Activated T-helper 2 cell treated with anti-CD3 and anti-CD28 coated beads, Interferon-gamma antibody, Interleukin-2, Interleukin-4, amounts not matched to agents 10 μg/mL and 5 μg/mL and 100 μg/mL, durations not matched to agents 14 hours and 24 hours and 36 hours (primary cell): Measurements from ENCODE around the gene CPE. TPM values are rescaled to one million over a fixed set of nuclear protein-coding genes. Genes with fewer than 3 reads are reported as not detected.
A peak's percentile ranks its signal among the peaks of the same experiment; 100 is the strongest.

ENCODE experiments used
- DNase-seq: peaks from one replicate; pipeline ENCODE4 v3.0.0; 2021; ENCODE audit warnings: low spot score
- H3K27ac Mint-ChIP-seq: one replicate; pipeline ENCODE4 v1.8.0; 2021; ENCODE audit warnings: mixed read lengths
- H3K27me3 Mint-ChIP-seq: one replicate; pipeline ENCODE4 v1.8.0; 2021; ENCODE audit warnings: low read depth, mixed read lengths
- H3K36me3 Mint-ChIP-seq: one replicate; pipeline ENCODE4 v1.8.0; 2021; ENCODE audit warnings: low read depth, mixed read lengths
- H3K4me1 Mint-ChIP-seq: one replicate; pipeline ENCODE4 v1.8.0; 2021; ENCODE audit warnings: low read depth, mixed read lengths
- H3K4me3 Mint-ChIP-seq: one replicate; pipeline ENCODE4 v1.8.0; 2021; ENCODE audit warnings: low read depth, mild to moderate bottlenecking, moderate library complexity, mixed read lengths
- H3K9me3 Mint-ChIP-seq: one replicate; pipeline ENCODE4 v1.8.0; 2021; ENCODE audit warnings: mixed read lengths
- intact Hi-C: fragments of 100-400 bp; cut with micrococcal nuclease; formaldehyde crosslinking; loops from one replicate; pipeline ENCODE4 v1.15.1; 2023
- total RNA-seq: library from RNA; stranded (reverse); gene quantifications from 2 replicates; pipeline ENCODE4 v1.2.3, GENCODE V29; 2022

Gene CPE
- total RNA-seq, 1 donor from 2014 or later: 0.30 TPM

DNA sequence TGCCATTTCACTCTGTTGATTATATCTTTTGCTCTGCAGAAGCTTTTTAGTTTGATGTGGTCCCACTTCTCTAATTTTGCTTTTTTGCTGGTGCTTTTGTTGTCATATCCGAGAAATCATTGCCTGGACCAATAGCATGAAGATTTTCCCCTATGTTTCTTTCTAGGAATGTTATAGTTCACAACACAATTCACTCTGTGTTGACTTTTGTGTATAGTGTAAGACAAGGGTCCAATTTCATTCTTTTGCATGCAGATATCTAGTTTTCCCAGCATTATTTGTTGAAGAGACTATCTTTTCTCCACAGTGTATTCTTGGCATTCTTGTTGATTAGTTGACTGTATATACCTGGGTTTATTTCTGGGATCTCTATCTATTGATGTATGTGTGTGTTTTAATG is 8.3 kb upstream of the CPE start:
- no peak for DNase-seq
- intact Hi-C loops: no loop called here
- Mint-ChIP-seq H3K4me1 (peaks cover 4% of the 10 kb centered on the region), H3K36me3 (no peaks in the 10 kb centered on the region), H3K4me3 (no peak overlapping the region), H3K9me3 (no peaks in the 10 kb centered on the region), H3K27ac (no peak overlapping the region), H3K27me3 (peaks cover 38% of the 10 kb centered on the region)

DNA sequence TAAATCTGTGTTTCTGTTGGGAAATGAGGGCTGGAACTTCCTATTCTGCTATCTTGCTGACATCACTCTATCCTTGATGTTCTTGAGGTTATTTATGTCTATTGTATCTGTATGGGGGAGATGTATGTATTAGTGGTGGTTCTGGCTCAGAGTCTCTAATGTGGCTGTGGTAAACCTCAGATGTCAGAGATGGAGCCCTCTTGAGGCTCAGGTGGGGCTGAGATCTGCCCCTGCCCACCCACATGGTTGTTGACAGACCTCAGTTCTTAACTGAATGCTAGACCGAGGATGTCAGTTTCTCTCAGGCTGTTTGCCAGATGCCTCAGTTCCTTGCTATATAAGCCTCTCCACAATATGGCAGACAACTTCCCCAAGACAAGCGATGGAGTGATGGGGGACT is 3.3 kb upstream of the CPE start:
- peaks cover 65% of the 10 kb centered on the region for H3K27me3 Mint-ChIP-seq
- H3K4me3 Mint-ChIP-seq: no peak overlapping the region
- DNase-seq: no peak
- H3K4me1 Mint-ChIP-seq: peaks cover 6% of the 10 kb centered on the region
- intact Hi-C loops: loop anchor here (5.0 kb wide), 1 partner anchor 43 kb away; no protein-coding TSS in a partner anchor
- no peak overlapping the region for H3K27ac Mint-ChIP-seq
- no peaks in the 10 kb centered on the region for H3K36me3 Mint-ChIP-seq
- H3K9me3 Mint-ChIP-seq: no peaks in the 10 kb centered on the region

DNA sequence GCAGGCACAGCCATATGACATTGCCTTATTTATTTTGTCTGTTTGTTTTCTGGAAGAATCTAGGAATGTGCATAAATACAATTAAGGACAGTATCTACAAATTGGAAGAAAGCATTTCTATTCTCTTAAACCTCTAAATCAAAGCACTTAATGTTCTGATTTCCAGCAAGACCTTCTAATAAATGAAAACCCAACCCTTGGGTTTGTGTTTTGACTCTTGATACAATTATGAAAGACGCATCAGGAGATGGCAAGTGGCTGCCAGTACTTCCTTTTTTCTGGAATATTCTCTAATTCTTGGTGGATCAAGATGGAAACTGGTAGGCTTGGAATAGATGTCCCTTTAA is 437 bp upstream of the CPE start:
- intact Hi-C loops: loop anchor here (5.0 kb wide), 1 partner anchor 46 kb away; no protein-coding TSS in a partner anchor
- Mint-ChIP-seq H3K4me3 (no peak overlapping the region), H3K36me3 (no peaks in the 10 kb centered on the region), H3K27ac (no peak overlapping the region), H3K9me3 (no peaks in the 10 kb centered on the region), H3K4me1 (peaks cover 6% of the 10 kb centered on the region), H3K27me3 (peaks cover 73% of the 10 kb centered on the region)
- no peak for DNase-seq

DNA sequence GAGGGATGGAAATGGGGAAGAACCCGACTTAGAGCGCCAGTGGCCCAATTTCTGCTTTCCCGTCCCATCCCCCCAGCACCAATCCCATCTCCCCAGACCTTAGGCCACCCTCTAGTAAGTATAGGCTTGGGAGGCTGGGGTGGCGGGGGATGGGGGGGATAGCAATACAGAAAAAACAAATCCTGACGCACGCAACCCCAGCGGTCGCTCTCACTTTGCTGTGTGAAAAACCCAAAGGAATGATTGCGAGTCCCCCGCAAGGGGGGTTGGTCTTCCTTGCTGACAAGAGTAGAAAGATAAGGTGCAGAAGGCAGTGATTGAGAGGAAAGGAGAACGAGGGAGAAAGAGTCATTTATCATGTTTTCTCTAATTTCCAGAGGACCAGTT is 863 bp downstream of the CPE start:
- Mint-ChIP-seq H3K36me3 (no peaks in the 10 kb centered on the region), H3K4me1 (peaks cover 6% of the 10 kb centered on the region), H3K27me3 (peaks cover 71% of the 10 kb centered on the region), H3K9me3 (no peaks in the 10 kb centered on the region), H3K4me3 (peak overlapping the region; percentile 41), H3K27ac (no peak overlapping the region)
- no peak for DNase-seq
- intact Hi-C loops: loop anchor here (5.0 kb wide), 1 partner anchor 47 kb away; no protein-coding TSS in a partner anchor

DNA sequence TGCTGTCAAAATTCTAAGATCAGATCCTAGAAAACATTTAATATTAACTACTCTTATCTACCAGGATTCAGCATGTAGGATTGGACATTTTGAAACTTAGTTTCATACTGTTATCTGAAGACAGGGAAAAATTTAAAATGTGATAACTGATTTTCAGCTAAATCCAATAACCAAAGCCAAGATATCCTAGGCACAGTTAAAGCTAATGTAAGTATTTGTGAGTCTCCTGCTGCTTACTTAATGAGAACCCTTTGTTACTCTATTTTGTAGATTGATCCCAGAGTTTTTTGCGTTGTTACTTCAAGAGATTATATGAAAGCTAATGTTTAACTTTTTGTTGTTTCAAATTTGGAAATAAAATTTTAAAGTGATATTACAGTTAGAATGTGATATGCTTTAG is 2.0 kb downstream of the CPE start:
- no peak overlapping the region for H3K27ac Mint-ChIP-seq
- no peak for DNase-seq
- peaks cover 62% of the 10 kb centered on the region for H3K27me3 Mint-ChIP-seq
- H3K9me3 Mint-ChIP-seq: no peaks in the 10 kb centered on the region
- intact Hi-C loops: no loop called here
- no peaks in the 10 kb centered on the region for H3K4me1 Mint-ChIP-seq
- no peak overlapping the region for H3K4me3 Mint-ChIP-seq
- H3K36me3 Mint-ChIP-seq: no peaks in the 10 kb centered on the region

DNA sequence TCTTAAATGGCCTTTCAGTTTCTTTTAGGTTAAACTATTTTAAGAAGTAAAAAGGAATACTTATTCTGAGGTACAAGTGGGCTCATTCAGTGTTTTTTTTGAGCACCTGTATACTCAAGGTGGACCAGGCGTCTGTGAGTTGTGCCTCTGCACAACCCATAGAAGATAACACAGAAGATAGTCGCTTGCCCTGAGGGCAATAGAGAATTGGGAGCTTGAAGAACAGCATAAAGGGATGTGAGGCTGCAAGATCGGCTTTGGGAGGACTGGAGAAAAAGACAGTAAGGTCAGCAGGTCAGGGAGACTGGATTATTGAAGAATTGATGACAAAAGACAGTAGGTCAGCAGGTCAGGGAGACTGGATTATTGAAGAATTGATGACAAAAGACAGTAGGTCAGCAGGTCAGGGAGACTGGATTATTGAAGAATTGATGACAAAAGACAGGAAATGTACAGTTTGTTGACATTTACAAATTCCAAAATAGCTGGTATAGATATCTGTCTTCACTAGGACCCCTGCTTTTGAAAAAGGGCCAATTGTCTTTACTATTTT is 3.1 kb downstream of the CPE start:
- no peak overlapping the region for H3K4me3 Mint-ChIP-seq
- no peak overlapping the region for H3K27ac Mint-ChIP-seq
- no peaks in the 10 kb centered on the region for H3K9me3 Mint-ChIP-seq
- intact Hi-C loops: no loop called here
- no peaks in the 10 kb centered on the region for H3K36me3 Mint-ChIP-seq
- no peak for DNase-seq
- no peaks in the 10 kb centered on the region for H3K4me1 Mint-ChIP-seq
- H3K27me3 Mint-ChIP-seq: peaks cover 57% of the 10 kb centered on the region

DNA sequence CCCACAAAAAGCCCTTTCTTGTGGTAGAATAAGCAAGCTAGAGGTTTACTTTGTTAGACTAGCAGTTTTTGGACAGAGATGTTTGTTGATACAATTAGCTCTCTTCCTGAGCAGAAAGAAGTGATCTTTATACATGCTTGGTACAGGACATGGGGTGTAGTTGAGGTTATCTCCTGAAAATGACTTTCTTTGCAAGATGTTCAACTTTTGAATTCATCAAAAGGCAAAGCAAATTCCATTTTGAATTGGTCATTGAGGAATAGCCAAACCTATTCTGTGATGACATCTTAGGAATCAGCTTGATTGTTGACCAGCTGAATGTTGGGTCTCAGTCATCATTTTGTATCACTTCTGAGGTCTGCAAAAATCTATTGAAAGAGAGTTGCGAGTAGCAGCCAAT is 3.8 kb downstream of the CPE start:
- H3K9me3 Mint-ChIP-seq: no peaks in the 10 kb centered on the region
- H3K27ac Mint-ChIP-seq: no peak overlapping the region
- H3K27me3 Mint-ChIP-seq: peaks cover 57% of the 10 kb centered on the region
- H3K36me3 Mint-ChIP-seq: no peaks in the 10 kb centered on the region
- DNase-seq: no peak
- intact Hi-C loops: no loop called here
- H3K4me3 Mint-ChIP-seq: no peak overlapping the region
- no peaks in the 10 kb centered on the region for H3K4me1 Mint-ChIP-seq

DNA sequence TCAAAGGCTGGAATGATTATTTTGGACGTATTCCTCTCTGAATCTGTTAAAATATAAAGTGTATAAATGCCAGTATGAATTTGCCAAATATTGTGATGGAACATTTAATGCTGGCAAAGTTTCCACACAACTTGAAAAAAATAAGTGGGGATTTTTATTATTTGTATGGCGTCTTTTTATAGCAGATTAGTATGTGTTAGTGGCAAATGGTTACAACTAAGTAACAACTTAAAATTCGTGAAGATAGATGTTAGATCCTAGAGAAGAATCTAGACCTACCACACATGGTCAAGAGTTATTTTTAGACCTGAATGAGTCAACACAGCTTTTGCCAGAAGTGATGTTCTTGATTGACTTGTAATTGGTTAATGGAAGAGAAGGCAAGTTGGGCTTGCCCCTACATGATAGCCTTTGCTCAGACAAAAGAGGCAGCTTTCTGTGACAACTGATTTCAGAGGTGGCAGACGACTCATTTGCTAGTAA is 4.8 kb downstream of the CPE start:
- Mint-ChIP-seq H3K4me3 (no peak overlapping the region), H3K4me1 (no peaks in the 10 kb centered on the region), H3K27me3 (peaks cover 49% of the 10 kb centered on the region), H3K27ac (no peak overlapping the region), H3K36me3 (no peaks in the 10 kb centered on the region), H3K9me3 (no peaks in the 10 kb centered on the region)
- intact Hi-C loops: no loop called here
- no peak for DNase-seq

DNA sequence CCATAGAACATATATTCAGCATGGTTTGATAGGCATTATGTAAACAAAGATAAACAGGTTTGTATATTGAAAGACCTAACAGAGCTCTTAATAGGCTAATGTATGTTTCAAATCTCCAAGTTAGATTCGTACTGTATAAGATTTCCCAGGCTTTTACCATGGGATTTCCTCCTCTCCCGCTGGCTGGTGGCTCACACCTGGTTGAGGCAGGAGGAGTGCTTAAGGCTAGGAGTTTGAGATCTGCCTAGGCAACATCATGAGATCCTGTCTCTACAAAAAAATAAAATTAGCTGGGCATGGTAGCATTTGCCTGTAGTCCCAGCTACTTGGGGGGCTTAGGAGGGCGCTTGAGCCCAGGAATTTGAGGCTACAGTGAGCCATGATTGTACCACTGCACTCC is 5.4 kb downstream of the CPE start:
- H3K27me3 Mint-ChIP-seq: peaks cover 45% of the 10 kb centered on the region
- no peak for DNase-seq
- no peaks in the 10 kb centered on the region for H3K36me3 Mint-ChIP-seq
- H3K9me3 Mint-ChIP-seq: no peaks in the 10 kb centered on the region
- no peaks in the 10 kb centered on the region for H3K4me1 Mint-ChIP-seq
- intact Hi-C loops: no loop called here
- no peak overlapping the region for H3K27ac Mint-ChIP-seq
- no peak overlapping the region for H3K4me3 Mint-ChIP-seq

DNA sequence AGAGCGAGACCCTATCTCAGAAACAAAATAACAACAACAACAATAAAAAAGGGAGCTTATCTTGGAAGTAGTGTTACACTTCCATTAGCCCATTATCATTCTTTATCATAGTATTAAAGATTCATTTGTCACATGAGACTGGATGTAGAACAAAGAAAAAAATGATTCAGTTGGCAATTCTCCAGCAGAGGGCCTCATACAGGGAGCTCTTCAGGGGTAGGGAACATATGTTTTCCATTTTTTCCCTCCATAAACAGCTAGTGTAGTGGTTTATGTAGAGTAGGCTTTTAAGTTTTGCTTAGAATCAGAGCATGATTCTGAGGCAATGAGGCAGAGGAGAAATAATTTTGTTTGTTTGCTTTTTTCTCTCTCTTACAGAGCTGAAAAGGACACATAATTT is 5.8 kb downstream of the CPE start:
- intact Hi-C loops: no loop called here
- DNase-seq: no peak
- Mint-ChIP-seq H3K36me3 (no peaks in the 10 kb centered on the region), H3K27ac (no peak overlapping the region), H3K4me1 (no peaks in the 10 kb centered on the region), H3K9me3 (no peaks in the 10 kb centered on the region), H3K27me3 (peaks cover 44% of the 10 kb centered on the region), H3K4me3 (no peak overlapping the region)

DNA sequence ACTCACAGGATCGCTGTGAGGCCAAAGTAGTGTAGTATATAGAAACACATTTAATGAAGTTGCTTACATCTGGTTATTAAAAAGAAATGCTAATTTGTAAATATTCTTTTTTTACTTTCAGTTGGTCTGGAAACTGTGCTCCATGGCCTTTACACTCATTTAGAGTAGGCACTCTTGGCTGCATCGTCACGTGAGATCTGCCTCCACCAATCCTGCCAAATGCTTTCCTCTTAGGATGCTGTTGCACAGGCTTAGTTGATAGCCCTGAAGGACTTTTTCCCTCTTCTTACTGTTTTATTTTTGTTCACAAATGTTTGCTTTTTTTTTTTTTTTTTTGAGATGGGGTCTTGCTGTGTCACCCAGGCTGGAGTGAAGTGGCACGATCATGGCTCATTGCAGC is 6.3 kb downstream of the CPE start:
- H3K27me3 Mint-ChIP-seq: peaks cover 40% of the 10 kb centered on the region
- H3K4me1 Mint-ChIP-seq: no peaks in the 10 kb centered on the region
- intact Hi-C loops: no loop called here
- H3K4me3 Mint-ChIP-seq: no peak overlapping the region
- H3K36me3 Mint-ChIP-seq: no peaks in the 10 kb centered on the region
- no peak for DNase-seq
- no peaks in the 10 kb centered on the region for H3K9me3 Mint-ChIP-seq
- no peak overlapping the region for H3K27ac Mint-ChIP-seq

DNA sequence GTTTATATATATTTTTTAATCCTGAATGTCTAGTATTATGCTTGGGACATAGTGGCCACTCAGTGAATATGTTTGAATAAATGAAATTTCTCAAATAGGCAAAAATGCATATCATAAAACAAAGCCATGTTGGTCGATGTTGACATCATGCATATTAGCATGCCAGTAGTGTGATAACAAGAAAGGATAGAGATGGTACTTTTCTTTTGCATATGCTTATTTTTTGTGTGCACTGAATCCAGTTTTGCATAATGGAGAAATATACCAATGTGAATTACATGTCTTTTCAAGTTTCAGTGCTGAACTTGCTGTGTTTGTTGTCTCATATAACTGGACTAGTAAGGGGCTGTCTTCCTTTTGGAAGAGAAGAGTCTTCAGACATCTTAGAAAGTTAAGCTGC is 7.5 kb downstream of the CPE start:
- H3K27me3 Mint-ChIP-seq: peaks cover 35% of the 10 kb centered on the region
- intact Hi-C loops: no loop called here
- H3K4me3 Mint-ChIP-seq: no peak overlapping the region
- no peaks in the 10 kb centered on the region for H3K4me1 Mint-ChIP-seq
- no peak for DNase-seq
- no peaks in the 10 kb centered on the region for H3K36me3 Mint-ChIP-seq
- H3K27ac Mint-ChIP-seq: no peak overlapping the region
- no peaks in the 10 kb centered on the region for H3K9me3 Mint-ChIP-seq

DNA sequence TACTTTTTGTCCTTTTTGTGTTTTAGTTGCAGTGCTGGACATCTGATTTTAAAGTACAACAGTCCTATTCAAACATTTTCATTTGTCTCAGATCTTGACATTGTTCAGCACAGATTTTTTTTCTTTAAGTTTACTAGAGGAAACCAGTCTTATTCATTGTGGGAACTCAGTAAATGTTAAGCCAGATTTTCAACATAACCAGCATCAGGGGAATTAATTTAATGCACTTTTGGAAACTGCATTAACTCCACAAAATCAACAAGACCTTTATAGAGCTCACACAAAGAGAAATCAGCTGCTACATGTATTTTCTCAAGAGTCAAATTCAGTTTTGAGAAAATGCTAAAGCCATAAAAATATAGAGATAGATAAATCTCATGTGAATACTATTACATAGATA is 9.9 kb downstream of the CPE start:
- no peak overlapping the region for H3K27ac Mint-ChIP-seq
- no peaks in the 10 kb centered on the region for H3K9me3 Mint-ChIP-seq
- DNase-seq: no peak
- H3K27me3 Mint-ChIP-seq: peaks cover 21% of the 10 kb centered on the region
- intact Hi-C loops: no loop called here
- no peaks in the 10 kb centered on the region for H3K4me1 Mint-ChIP-seq
- H3K4me3 Mint-ChIP-seq: no peak overlapping the region
- H3K36me3 Mint-ChIP-seq: no peaks in the 10 kb centered on the region

DNA sequence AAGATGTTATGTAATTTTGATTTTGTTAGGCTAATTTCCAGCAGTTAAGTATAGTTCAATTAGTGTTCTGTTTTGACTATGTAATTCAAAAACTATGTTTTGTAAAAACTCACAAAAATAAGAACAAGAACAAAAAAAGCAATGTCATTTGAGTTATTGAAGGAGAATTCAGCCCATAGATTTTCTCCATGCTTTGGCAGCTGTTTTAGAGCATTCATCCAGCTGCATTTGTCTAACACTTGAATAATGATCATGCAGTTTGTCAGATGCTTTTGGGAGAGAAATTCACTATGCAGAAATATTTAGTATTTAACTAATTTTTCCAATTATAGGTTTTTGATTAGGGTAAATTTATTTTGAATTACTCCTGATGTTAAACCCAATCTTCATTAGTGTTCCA is 14.2 kb downstream of the CPE start:
- Mint-ChIP-seq H3K4me3 (no peak overlapping the region), H3K36me3 (no peaks in the 10 kb centered on the region), H3K9me3 (no peaks in the 10 kb centered on the region), H3K27ac (no peak overlapping the region), H3K27me3 (peaks cover 11% of the 10 kb centered on the region), H3K4me1 (no peaks in the 10 kb centered on the region)
- intact Hi-C loops: no loop called here
- DNase-seq: no peak
